Measurements from ENCODE around the gene FAM124B. TPM values are rescaled to one million over a fixed set of nuclear protein-coding genes. Genes with fewer than 3 reads are reported as not detected.

Gene FAM124B
- 1 to 10 TPM; 1.5 to 3.5 (median 2.1) TPM for total RNA-seq

DNA sequence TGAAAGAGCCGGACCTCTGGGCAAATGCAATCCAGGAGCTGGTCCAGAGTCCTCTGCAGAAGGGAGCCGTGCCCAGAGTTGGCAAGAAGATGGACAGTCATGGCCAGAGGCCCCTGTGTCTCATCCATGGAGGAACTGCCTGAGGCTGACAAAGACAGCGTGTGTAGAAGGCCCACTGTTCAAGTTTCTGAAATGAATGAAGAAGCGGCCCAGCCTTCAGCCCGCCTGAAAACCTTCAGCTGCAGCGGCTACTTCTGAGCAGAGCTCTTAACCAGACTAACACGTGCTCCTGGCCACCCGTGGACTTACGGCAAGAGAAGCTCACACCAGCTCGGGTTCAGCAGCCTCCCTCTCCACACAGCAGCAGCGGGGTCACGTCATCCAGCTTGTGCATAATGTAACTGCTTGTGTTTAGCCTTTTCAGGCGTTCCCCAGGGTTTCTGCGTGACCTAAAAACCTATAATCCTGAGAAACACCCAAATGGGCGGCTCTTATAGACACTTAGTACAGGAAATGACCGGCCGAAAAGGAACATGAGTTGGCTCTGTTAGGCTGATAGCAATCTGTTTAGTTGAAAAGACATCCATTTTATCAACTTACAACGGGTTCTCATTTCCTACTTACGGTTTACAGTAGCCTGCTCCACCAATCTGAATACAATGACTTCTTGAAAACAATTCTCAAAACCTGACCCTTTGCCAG lies at the start of gene FAM124B:
Gene FAM124B (minus strand): TSS at position 467 of the 702 bp plus-strand sequence. CDS start 339 bp downstream, at position 128.
- WGBS, 2 donors: 22 to 27% methylated on average over 19 of the region's 19 CpGs
- H3K4me1 ChIP-seq: peaks cover 0 to 6% (median 2%) of the 10 kb centered on the region in 4 donors

GRCh38 chr2:224449212-224450147 lies 47.6 kb upstream of the FAM124B start:
- ATAC-seq (ENCODE audit: low FRiP score in 2 of 2) (peak in 1 of 2 donors; percentile 36), DNase-seq (no peak)
- no peaks in the 10 kb centered on the region for H3K27me3 ChIP-seq
- TF ChIP-seq EP300 (IDR thresholded peaks at IDR 0.05): no peak
- TF ChIP-seq, protein P1, sequence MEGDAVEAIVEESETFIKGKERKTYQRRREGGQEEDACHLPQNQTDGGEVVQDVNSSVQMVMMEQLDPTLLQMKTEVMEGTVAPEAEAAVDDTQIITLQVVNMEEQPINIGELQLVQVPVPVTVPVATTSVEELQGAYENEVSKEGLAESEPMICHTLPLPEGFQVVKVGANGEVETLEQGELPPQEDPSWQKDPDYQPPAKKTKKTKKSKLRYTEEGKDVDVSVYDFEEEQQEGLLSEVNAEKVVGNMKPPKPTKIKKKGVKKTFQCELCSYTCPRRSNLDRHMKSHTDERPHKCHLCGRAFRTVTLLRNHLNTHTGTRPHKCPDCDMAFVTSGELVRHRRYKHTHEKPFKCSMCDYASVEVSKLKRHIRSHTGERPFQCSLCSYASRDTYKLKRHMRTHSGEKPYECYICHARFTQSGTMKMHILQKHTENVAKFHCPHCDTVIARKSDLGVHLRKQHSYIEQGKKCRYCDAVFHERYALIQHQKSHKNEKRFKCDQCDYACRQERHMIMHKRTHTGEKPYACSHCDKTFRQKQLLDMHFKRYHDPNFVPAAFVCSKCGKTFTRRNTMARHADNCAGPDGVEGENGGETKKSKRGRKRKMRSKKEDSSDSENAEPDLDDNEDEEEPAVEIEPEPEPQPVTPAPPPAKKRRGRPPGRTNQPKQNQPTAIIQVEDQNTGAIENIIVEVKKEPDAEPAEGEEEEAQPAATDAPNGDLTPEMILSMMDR (IDR thresholded peaks at IDR 0.05): peak; percentile 29 to 47 (median 41)
- no peak overlapping the region for H3K4me3 ChIP-seq
- no peaks in the 10 kb centered on the region for H3K36me3 ChIP-seq
- 48 to 52% methylated on average over 4 of the region's 4 CpGs for WGBS, 2 donors
- no peak overlapping the region for H3K27ac ChIP-seq
- H3K4me1 ChIP-seq: no peaks in the 10 kb centered on the region
- no peaks in the 10 kb centered on the region for H3K9me3 ChIP-seq

More for the DNA sequence above, at the start of gene FAM124B:
- Histone ChIP-seq H3K27me3 (no peaks in the 10 kb centered on the region), H3K36me3 (no peaks in the 10 kb centered on the region), H3K4me3 (peak within 1 kb of the TSS; percentile 33 to 52 (median 43)), H3K27ac (peak within 1 kb of the TSS; percentile 64 to 80 (median 66)), H3K9me3 (no peaks in the 10 kb centered on the region)
- TF ChIP-seq POLR2A (IDR thresholded peaks at IDR 0.05) (peak in 1 of 4 donors; percentile 43), EP300 (IDR thresholded peaks at IDR 0.05) (peak in 2 of 4 donors; percentile 51 to 78), POLR2AphosphoS5 (IDR thresholded peaks at IDR 0.05) (peak in 1 of 2 donors; percentile 73)
- TF ChIP-seq, protein P1 (IDR thresholded peaks at IDR 0.05): no peak
- DNase-seq: peak in 1 of 2 donors; percentile 70
- peak; percentile 82 for ATAC-seq (ENCODE audit: low FRiP score in 2 of 2)

DNA sequence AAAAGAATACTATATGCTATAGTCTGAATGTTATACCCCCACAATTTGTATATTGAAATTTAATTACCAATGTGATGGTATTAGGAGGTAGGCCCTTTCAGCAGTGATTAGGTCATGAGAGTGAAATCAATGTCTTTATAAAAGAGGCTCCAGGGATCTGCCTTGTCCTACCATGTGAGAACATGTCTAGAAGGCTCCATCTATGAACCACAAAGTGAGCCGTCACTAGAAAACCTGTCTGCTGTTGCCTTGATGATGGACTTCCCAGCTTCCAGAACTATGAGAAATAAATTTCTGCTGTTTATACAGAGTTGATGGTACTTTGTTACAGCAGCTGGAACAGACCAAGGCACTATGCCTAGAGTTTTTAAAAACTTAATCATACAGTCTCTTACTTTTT lies 46.3 kb upstream of the FAM124B start:
- Histone ChIP-seq H3K4me3 (no peak overlapping the region), H3K9me3 (no peaks in the 10 kb centered on the region), H3K27ac (no peak overlapping the region), H3K4me1 (no peaks in the 10 kb centered on the region), H3K36me3 (no peaks in the 10 kb centered on the region), H3K27me3 (no peaks in the 10 kb centered on the region)
- DNase-seq: no peak
- no peak for ATAC-seq (ENCODE audit: low FRiP score in 2 of 2)
- 96 to 100% methylated on average over 1 of the region's 1 CpG for WGBS, 2 donors
- no peak for TF ChIP-seq POLR2A (IDR thresholded peaks at IDR 0.05)
- no peak for TF ChIP-seq EP300 (IDR thresholded peaks at IDR 0.05)
- TF ChIP-seq, protein P1 (IDR thresholded peaks at IDR 0.05): no peak
- TF ChIP-seq POLR2AphosphoS5 (IDR thresholded peaks at IDR 0.05): no peak

DNA sequence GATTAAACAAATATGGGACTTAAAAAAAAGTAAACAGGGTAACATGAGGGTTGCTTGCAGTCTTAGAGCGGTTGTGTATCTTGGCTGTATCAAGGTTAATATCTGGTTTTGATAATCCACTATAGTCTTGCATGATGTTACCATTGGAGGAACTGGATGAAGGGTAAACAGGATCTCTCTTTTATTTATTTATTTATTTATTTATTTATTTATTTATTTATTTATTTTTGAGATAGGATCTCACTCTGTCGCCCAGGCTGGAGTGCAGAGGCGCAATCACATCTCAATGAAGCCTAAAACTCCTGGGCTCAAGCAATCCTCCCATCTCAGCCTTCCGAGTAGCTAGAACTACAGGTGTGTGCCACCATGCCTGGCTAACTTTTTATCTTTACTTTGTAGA lies 42.9 kb upstream of the FAM124B start:
- 96% methylated on average over 4 of the region's 4 CpGs for WGBS, 2 donors
- H3K27ac ChIP-seq: no peak overlapping the region
- H3K9me3 ChIP-seq: no peaks in the 10 kb centered on the region
- H3K4me1 ChIP-seq: peaks cover 5 to 13% (median 10%) of the 10 kb centered on the region in 4 donors
- TF ChIP-seq, protein P1 (IDR thresholded peaks at IDR 0.05): no peak
- TF ChIP-seq EP300 (IDR thresholded peaks at IDR 0.05) (no peak), POLR2A (IDR thresholded peaks at IDR 0.05) (no peak), POLR2AphosphoS5 (IDR thresholded peaks at IDR 0.05) (no peak)
- ATAC-seq (ENCODE audit: low FRiP score in 2 of 2): no peak
- H3K27me3 ChIP-seq: no peaks in the 10 kb centered on the region
- no peak for DNase-seq
- no peak overlapping the region for H3K4me3 ChIP-seq
- no peaks in the 10 kb centered on the region for H3K36me3 ChIP-seq
